Limb (tissue), 2 donors: Measurements from ENCODE around the gene MAEA.
"Not testable (repeated sequence)": the region's sequence is repeated elsewhere in the genome, so short reads cannot be mapped to it uniquely, and the experiment has no call there.

Experiments
- DNase-seq, 2 donors: peaks; one replicate each; pipeline ENCODE4 v3.0.0-alpha.2; 2016; ENCODE audit errors: extremely low spot score in 2 of 2

The MAEA gene

GRCh38 chr4:1333256-1333655, 43.6 kb downstream of the MAEA start:
- no peak for DNase-seq

GRCh38 chr4:1333851-1334578, 44.3 kb downstream of the MAEA start:
- DNase-seq, result not testable (repeated sequence)

GRCh38 chr4:1334579-1334895, 44.8 kb downstream of the MAEA start:
- no peak for DNase-seq

- not testable (repeated sequence) for DNase-seq
Observed at GRCh38 chr4:1335193-1335883, 45.6 kb downstream of the MAEA start.

GRCh38 chr4:1336088-1336491, 46.4 kb downstream of the MAEA start:
- no peak for DNase-seq

GRCh38 chr4:1337376-1337831, 47.7 kb downstream of the MAEA start:
- DNase-seq, result no peak

- DNase-seq, result no peak
Observed at GRCh38 chr4:1337951-1338751, 48.5 kb downstream of the MAEA start.

GRCh38 chr4:1338752-1339414, 49.2 kb downstream of the MAEA start:
- DNase-seq, result no peak

- DNase-seq, result no peak
Observed at GRCh38 chr4:1339489-1339888, 49.8 kb downstream of the MAEA start.

GRCh38 chr4:1340181-1340747, 50.6 kb downstream of the MAEA start:
- DNase-seq, result no peak

GRCh38 chr4:1340861-1341260, 51.2 kb downstream of the MAEA start:
- DNase-seq, result no peak

GRCh38 chr4:1342003-1342402, 52.3 kb downstream of the MAEA start:
- no peak for DNase-seq

GRCh38 chr4:1344696-1345095, 55.0 kb downstream of the MAEA start:
- DNase-seq, result no peak

- peak; percentile 49 to 78 for DNase-seq
Observed at GRCh38 chr4:1345903-1346780, 56.5 kb downstream of the MAEA start.

GRCh38 chr4:1346781-1347409, 57.2 kb downstream of the MAEA start, which contains the start of gene UVSSA:
TSS of gene UVSSA (plus strand) at chr4:1347208. CDS start at chr4:1348092, 884 bp downstream.
- peak; percentile 99 to 100 for DNase-seq

GRCh38 chr4:1347410-1347864, 57.7 kb downstream of the MAEA start:
- DNase-seq, result peak in 1 of 2 donors; percentile 81

GRCh38 chr4:1348014-1348513, 58.4 kb downstream of the MAEA start:
- DNase-seq, result no peak

- DNase-seq, result no peak
Observed at GRCh38 chr4:1348746-1349145, 59.1 kb downstream of the MAEA start.

- no peak for DNase-seq
Observed at GRCh38 chr4:1349359-1350168, 59.9 kb downstream of the MAEA start.
